Osteoblast (primary cell): ENCODE results near the gene MOCOS. TPM values are rescaled to one million over a fixed set of nuclear protein-coding genes. Genes with fewer than 3 reads are reported as not detected.

Experiments used
- DNase-seq: peaks from one replicate; pipeline ENCODE4 v3.0.0; 2011; ENCODE audit warnings: low spot score, mixed read lengths; ENCODE audit not compliant: insufficient read length; ENCODE audit errors: missing footprints
- H2AFZ ChIP-seq: 2 replicates; pipeline ENCODE4 v1.6.0; 2011; ENCODE audit warnings: mild to moderate bottlenecking, low read length
- H3K27ac ChIP-seq: 2 replicates; pipeline ENCODE4 v1.5.1; 2011; ENCODE audit warnings: mild to moderate bottlenecking, low read depth, low read length, moderate library complexity
- H3K27me3 ChIP-seq: 2 replicates; pipeline ENCODE4 v1.6.0; 2012; ENCODE audit warnings: mild to moderate bottlenecking, control low read depth, inconsistent platforms, low read length, moderate library complexity; ENCODE audit not compliant: insufficient read depth
- H3K36me3 ChIP-seq: 2 replicates; pipeline ENCODE4 v1.5.1; 2011; ENCODE audit warnings: mild to moderate bottlenecking, low read length, control low read depth, moderate library complexity; ENCODE audit not compliant: insufficient read depth
- H3K4me1 ChIP-seq: 2 replicates; pipeline ENCODE4 v1.5.1; 2011; ENCODE audit warnings: mild to moderate bottlenecking, low read length, control low read depth, moderate library complexity; ENCODE audit not compliant: insufficient read depth
- H3K4me2 ChIP-seq: 2 replicates; pipeline ENCODE4 v1.6.0; 2011; ENCODE audit warnings: mild to moderate bottlenecking, low read length; ENCODE audit not compliant: insufficient read depth
- H3K4me3 ChIP-seq: fragments of 200-600 bp; sonication (generic); 3 replicates; pipeline ENCODE4 v1.5.1; 2012; ENCODE audit warnings: mild to moderate bottlenecking, low read length, inconsistent platforms; ENCODE audit not compliant: insufficient read depth
- H3K79me2 ChIP-seq: 2 replicates; pipeline ENCODE4 v1.6.0; 2012; ENCODE audit warnings: mild to moderate bottlenecking, low read length, control low read depth, inconsistent platforms; ENCODE audit not compliant: insufficient read depth
- H3K9me3 ChIP-seq: 2 replicates; pipeline ENCODE4 v1.5.1; 2011; ENCODE audit warnings: low read depth, low read length, control low read depth
- H4K20me1 ChIP-seq: 2 replicates; pipeline ENCODE4 v1.6.0; 2012; ENCODE audit warnings: mild to moderate bottlenecking, low read length, control low read depth; ENCODE audit not compliant: insufficient read depth
- total RNA-seq: library from RNA; depleted of rRNA; stranded (reverse); fragments of >200 nt; gene quantifications from 2 replicates; pipeline ENCODE4 v1.2.3, GENCODE V29; 2012
- TF ChIP-seq, protein P1 (sequence below): IDR thresholded peaks from 2 replicates; pipeline ENCODE4 v1.5.1; 2011; ENCODE audit warnings: mild to moderate bottlenecking, low read depth, low read length, moderate library complexity; ENCODE audit errors: extremely low read depth

The MOCOS gene
- total RNA-seq, 1 donor, result 19.9 TPM

DNA sequence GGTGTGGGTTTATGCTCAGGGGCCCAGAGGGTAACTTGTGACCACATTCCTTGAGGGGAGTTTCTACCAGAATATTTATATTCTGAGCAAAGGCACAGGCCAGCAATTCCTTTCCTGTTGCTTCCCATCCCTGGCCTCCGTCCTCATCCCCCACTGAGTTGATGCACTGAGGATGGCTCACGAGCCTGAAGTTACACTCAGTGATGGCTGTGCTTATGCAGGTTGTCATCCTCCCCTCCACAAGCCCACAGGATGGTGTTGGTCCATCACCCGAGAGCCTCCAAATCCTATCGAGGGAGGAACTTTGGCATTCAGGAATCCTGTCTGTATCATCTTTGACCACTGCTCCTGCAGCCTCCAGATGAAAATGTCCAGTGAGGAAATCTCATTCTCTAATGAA, 81.9 kb downstream of the MOCOS start:
- Histone ChIP-seq H2AFZ (no peak overlapping the region), H3K4me3 (no peak overlapping the region), H3K4me2 (no peak overlapping the region), H3K9me3 (no peaks in the 10 kb centered on the region), H3K27me3 (no peaks in the 10 kb centered on the region), H3K36me3 (no peaks in the 10 kb centered on the region), H3K79me2 (no peaks in the 10 kb centered on the region), H3K27ac (no peak overlapping the region), H3K4me1 (no peaks in the 10 kb centered on the region), H4K20me1 (no peaks in the 10 kb centered on the region)
- DNase-seq, result no peak
- TF ChIP-seq, protein P1, sequence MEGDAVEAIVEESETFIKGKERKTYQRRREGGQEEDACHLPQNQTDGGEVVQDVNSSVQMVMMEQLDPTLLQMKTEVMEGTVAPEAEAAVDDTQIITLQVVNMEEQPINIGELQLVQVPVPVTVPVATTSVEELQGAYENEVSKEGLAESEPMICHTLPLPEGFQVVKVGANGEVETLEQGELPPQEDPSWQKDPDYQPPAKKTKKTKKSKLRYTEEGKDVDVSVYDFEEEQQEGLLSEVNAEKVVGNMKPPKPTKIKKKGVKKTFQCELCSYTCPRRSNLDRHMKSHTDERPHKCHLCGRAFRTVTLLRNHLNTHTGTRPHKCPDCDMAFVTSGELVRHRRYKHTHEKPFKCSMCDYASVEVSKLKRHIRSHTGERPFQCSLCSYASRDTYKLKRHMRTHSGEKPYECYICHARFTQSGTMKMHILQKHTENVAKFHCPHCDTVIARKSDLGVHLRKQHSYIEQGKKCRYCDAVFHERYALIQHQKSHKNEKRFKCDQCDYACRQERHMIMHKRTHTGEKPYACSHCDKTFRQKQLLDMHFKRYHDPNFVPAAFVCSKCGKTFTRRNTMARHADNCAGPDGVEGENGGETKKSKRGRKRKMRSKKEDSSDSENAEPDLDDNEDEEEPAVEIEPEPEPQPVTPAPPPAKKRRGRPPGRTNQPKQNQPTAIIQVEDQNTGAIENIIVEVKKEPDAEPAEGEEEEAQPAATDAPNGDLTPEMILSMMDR, result no peak

DNA sequence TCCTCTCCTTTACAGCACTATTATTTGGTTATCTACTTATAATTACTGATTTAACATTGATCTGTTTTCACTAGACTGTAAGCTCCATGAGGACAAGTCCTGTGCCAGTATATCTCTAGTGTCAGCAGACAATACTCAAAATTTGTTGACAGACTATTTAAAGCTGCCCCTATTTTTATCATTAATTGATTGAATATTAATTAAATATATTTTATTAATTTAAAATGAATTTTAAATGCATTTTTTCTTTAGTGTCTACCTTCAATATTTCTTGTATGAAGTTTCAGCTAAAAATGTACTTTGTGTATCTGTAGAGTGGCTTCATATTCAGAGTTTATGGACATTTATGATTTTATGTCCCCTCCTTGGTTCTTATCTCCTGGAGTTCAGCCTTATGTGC, 83.9 kb downstream of the MOCOS start:
- TF ChIP-seq, protein P1, result no peak
- no peaks in the 10 kb centered on the region for H3K9me3 ChIP-seq
- H3K4me3 ChIP-seq, result no peak overlapping the region
- no peaks in the 10 kb centered on the region for H3K79me2 ChIP-seq
- no peak overlapping the region for H2AFZ ChIP-seq
- no peaks in the 10 kb centered on the region for H4K20me1 ChIP-seq
- H3K4me2 ChIP-seq, result no peak overlapping the region
- no peak for DNase-seq
- no peaks in the 10 kb centered on the region for H3K4me1 ChIP-seq
- no peaks in the 10 kb centered on the region for H3K27me3 ChIP-seq
- no peak overlapping the region for H3K27ac ChIP-seq
- no peaks in the 10 kb centered on the region for H3K36me3 ChIP-seq

- H4K20me1 ChIP-seq, result no peaks in the 10 kb centered on the region
- no peak overlapping the region for H2AFZ ChIP-seq
- no peak overlapping the region for H3K4me2 ChIP-seq
- H3K27ac ChIP-seq, result no peak overlapping the region
- H3K27me3 ChIP-seq, result no peaks in the 10 kb centered on the region
- H3K79me2 ChIP-seq, result no peaks in the 10 kb centered on the region
- no peak for DNase-seq
- no peak overlapping the region for H3K4me3 ChIP-seq
- no peaks in the 10 kb centered on the region for H3K4me1 ChIP-seq
- TF ChIP-seq, protein P1, result no peak
- H3K36me3 ChIP-seq, result no peaks in the 10 kb centered on the region
- H3K9me3 ChIP-seq, result no peaks in the 10 kb centered on the region
Observed at GRCh38 chr18:36273347-36273746, 86.0 kb downstream of the MOCOS start.

- Histone ChIP-seq H4K20me1 (no peaks in the 10 kb centered on the region), H3K27ac (no peak overlapping the region)
- peak; percentile 57 for DNase-seq
Observed at GRCh38 chr18:36274083-36274715, 86.9 kb downstream of the MOCOS start.

More at GRCh38 chr18:36274083-36274715, 86.9 kb downstream of the MOCOS start:
- Histone ChIP-seq H3K27me3 (peaks cover 8% of the 10 kb centered on the region), H3K36me3 (no peaks in the 10 kb centered on the region), H3K4me3 (no peak overlapping the region), H3K9me3 (no peaks in the 10 kb centered on the region), H3K4me1 (no peaks in the 10 kb centered on the region), H3K4me2 (no peak overlapping the region), H3K79me2 (no peaks in the 10 kb centered on the region), H2AFZ (no peak overlapping the region)
- TF ChIP-seq, protein P1, result no peak
